ENCODE measurements around the gene PCBP3. TPM values are rescaled to one million over a fixed set of nuclear protein-coding genes. Genes with fewer than 3 reads are reported as not detected.

The PCBP3 gene
- total RNA-seq, 2 experiments from 2014 or later: 1.3 to 1.4 TPM

GRCh38 chr21:45916011-45916840 lies 272.7 kb downstream of the PCBP3 start:
- ATAC-seq: no peak
- H3K4me1 Mint-ChIP-seq (ENCODE audit: low read depth): peaks cover 5% of the 10 kb centered on the region
- H3K27ac Mint-ChIP-seq: no peak overlapping the region
- H3K27me3 Mint-ChIP-seq (ENCODE audit: low read depth): no peaks in the 10 kb centered on the region
- no peaks in the 10 kb centered on the region for H3K9me3 Mint-ChIP-seq (ENCODE audit: insufficient read depth)
- H3K36me3 Mint-ChIP-seq (ENCODE audit: low read depth): no peaks in the 10 kb centered on the region
- ChIA-PET POLR2A (no interaction called here), CTCF (no interaction called here)
- DNase-seq: peak; percentile 22
- no peak overlapping the region for H3K4me3 Mint-ChIP-seq

- Mint-ChIP-seq H3K4me1 (ENCODE audit: low read depth) (peaks cover 5% of the 10 kb centered on the region), H3K27me3 (ENCODE audit: low read depth) (no peaks in the 10 kb centered on the region), H3K27ac (no peak overlapping the region), H3K36me3 (ENCODE audit: low read depth) (no peaks in the 10 kb centered on the region), H3K9me3 (ENCODE audit: insufficient read depth) (no peaks in the 10 kb centered on the region), H3K4me3 (no peak overlapping the region)
- ChIA-PET POLR2A (no interaction called here), CTCF (no interaction called here)
- ATAC-seq: no peak
- DNase-seq: no peak
Measured at GRCh38 chr21:45917241-45917640, 273.7 kb downstream of the PCBP3 start.

- no peak for DNase-seq
- no peaks in the 10 kb centered on the region for H3K9me3 Mint-ChIP-seq (ENCODE audit: insufficient read depth)
- ChIA-PET CTCF (no interaction called here), POLR2A (no interaction called here)
- no peaks in the 10 kb centered on the region for H3K36me3 Mint-ChIP-seq (ENCODE audit: low read depth)
- no peak overlapping the region for H3K4me3 Mint-ChIP-seq
- no peak for ATAC-seq
- H3K27me3 Mint-ChIP-seq (ENCODE audit: low read depth): no peaks in the 10 kb centered on the region
- no peak overlapping the region for H3K27ac Mint-ChIP-seq
- peaks cover 5% of the 10 kb centered on the region for H3K4me1 Mint-ChIP-seq (ENCODE audit: low read depth)
Measured at GRCh38 chr21:45918011-45918410, 274.5 kb downstream of the PCBP3 start.

- no peak overlapping the region for H3K4me3 Mint-ChIP-seq
- no peak overlapping the region for H3K27ac Mint-ChIP-seq
- ATAC-seq (no peak), DNase-seq (no peak)
- H3K9me3 Mint-ChIP-seq (ENCODE audit: insufficient read depth): no peaks in the 10 kb centered on the region
- no peaks in the 10 kb centered on the region for H3K27me3 Mint-ChIP-seq (ENCODE audit: low read depth)
- H3K4me1 Mint-ChIP-seq (ENCODE audit: low read depth): peaks cover 7% of the 10 kb centered on the region
- CTCF ChIA-PET: no interaction called here
- H3K36me3 Mint-ChIP-seq (ENCODE audit: low read depth): no peaks in the 10 kb centered on the region
- POLR2A ChIA-PET: no interaction called here
Measured at GRCh38 chr21:45918835-45919447, 275.4 kb downstream of the PCBP3 start.

- ChIA-PET CTCF (no interaction called here), POLR2A (no interaction called here)
- Mint-ChIP-seq H3K4me3 (no peak overlapping the region), H3K9me3 (ENCODE audit: insufficient read depth) (no peaks in the 10 kb centered on the region), H3K36me3 (ENCODE audit: low read depth) (no peaks in the 10 kb centered on the region), H3K27ac (no peak overlapping the region), H3K27me3 (ENCODE audit: low read depth) (no peaks in the 10 kb centered on the region), H3K4me1 (ENCODE audit: low read depth) (peaks cover 7% of the 10 kb centered on the region)
- no peak for ATAC-seq
- DNase-seq: no peak
Measured at GRCh38 chr21:45919593-45919992, 276.1 kb downstream of the PCBP3 start.

GRCh38 chr21:45920824-45921600 lies 277.5 kb downstream of the PCBP3 start:
- no peak overlapping the region for H3K27ac Mint-ChIP-seq
- H3K27me3 Mint-ChIP-seq (ENCODE audit: low read depth): no peaks in the 10 kb centered on the region
- H3K4me3 Mint-ChIP-seq: no peak overlapping the region
- peaks cover 4% of the 10 kb centered on the region for H3K4me1 Mint-ChIP-seq (ENCODE audit: low read depth)
- DNase-seq: no peak
- no peak for ATAC-seq
- no peaks in the 10 kb centered on the region for H3K36me3 Mint-ChIP-seq (ENCODE audit: low read depth)
- ChIA-PET POLR2A (no interaction called here), CTCF (interaction anchor here (2.1 kb wide), 1 partner anchor 41 kb away, joined by 6 read pairs; no protein-coding TSS in a partner anchor)
- no peaks in the 10 kb centered on the region for H3K9me3 Mint-ChIP-seq (ENCODE audit: insufficient read depth)

GRCh38 chr21:45921917-45922316 lies 278.4 kb downstream of the PCBP3 start:
- ChIA-PET POLR2A (no interaction called here), CTCF (interaction anchor here (1.8 to 2.1 kb wide), 2 partner anchors 42 to 94 kb away, joined by 6 to 8 read pairs; no protein-coding TSS in a partner anchor)
- Mint-ChIP-seq H3K27ac (no peak overlapping the region), H3K27me3 (ENCODE audit: low read depth) (no peaks in the 10 kb centered on the region), H3K4me1 (ENCODE audit: low read depth) (peaks cover 2% of the 10 kb centered on the region), H3K4me3 (no peak overlapping the region), H3K9me3 (ENCODE audit: insufficient read depth) (no peaks in the 10 kb centered on the region), H3K36me3 (ENCODE audit: low read depth) (no peaks in the 10 kb centered on the region)
- ATAC-seq (no peak), DNase-seq (no peak)

GRCh38 chr21:45922648-45923047 lies 279.1 kb downstream of the PCBP3 start:
- no peaks in the 10 kb centered on the region for H3K27me3 Mint-ChIP-seq (ENCODE audit: low read depth)
- DNase-seq: no peak
- ChIA-PET POLR2A (no interaction called here), CTCF (interaction anchor here (1.0 to 2.1 kb wide), 3 partner anchors 32 to 95 kb away, joined by 3 to 8 read pairs (median 6); no protein-coding TSS in a partner anchor)
- no peak overlapping the region for H3K4me3 Mint-ChIP-seq
- no peak overlapping the region for H3K27ac Mint-ChIP-seq
- no peaks in the 10 kb centered on the region for H3K9me3 Mint-ChIP-seq (ENCODE audit: insufficient read depth)
- no peaks in the 10 kb centered on the region for H3K36me3 Mint-ChIP-seq (ENCODE audit: low read depth)
- ATAC-seq: no peak
- peaks cover 2% of the 10 kb centered on the region for H3K4me1 Mint-ChIP-seq (ENCODE audit: low read depth)

- DNase-seq (peak; percentile 53), ATAC-seq (peak; percentile 44)
- Mint-ChIP-seq H3K36me3 (ENCODE audit: low read depth) (no peaks in the 10 kb centered on the region), H3K27ac (no peak overlapping the region), H3K9me3 (ENCODE audit: insufficient read depth) (no peaks in the 10 kb centered on the region), H3K4me1 (ENCODE audit: low read depth) (peaks cover 2% of the 10 kb centered on the region), H3K4me3 (no peak overlapping the region), H3K27me3 (ENCODE audit: low read depth) (no peaks in the 10 kb centered on the region)
- CTCF ChIA-PET: interaction anchor here (1.0 to 2.1 kb wide), 3 partner anchors 31 to 95 kb away, joined by 3 to 8 read pairs (median 6); no protein-coding TSS in a partner anchor
- POLR2A ChIA-PET: no interaction called here
Measured at GRCh38 chr21:45923146-45923545, 279.6 kb downstream of the PCBP3 start.

GRCh38 chr21:45926281-45926680 lies 282.8 kb downstream of the PCBP3 start:
- Mint-ChIP-seq H3K27me3 (ENCODE audit: low read depth) (no peaks in the 10 kb centered on the region), H3K36me3 (ENCODE audit: low read depth) (no peaks in the 10 kb centered on the region), H3K4me1 (ENCODE audit: low read depth) (peaks cover 2% of the 10 kb centered on the region), H3K9me3 (ENCODE audit: insufficient read depth) (no peaks in the 10 kb centered on the region), H3K4me3 (no peak overlapping the region), H3K27ac (no peak overlapping the region)
- CTCF ChIA-PET: no interaction called here
- no peak for DNase-seq
- POLR2A ChIA-PET: no interaction called here
- ATAC-seq: no peak

- ATAC-seq (no peak), DNase-seq (no peak)
- no peak overlapping the region for H3K27ac Mint-ChIP-seq
- POLR2A ChIA-PET: no interaction called here
- no peaks in the 10 kb centered on the region for H3K9me3 Mint-ChIP-seq (ENCODE audit: insufficient read depth)
- H3K4me3 Mint-ChIP-seq: no peak overlapping the region
- H3K4me1 Mint-ChIP-seq (ENCODE audit: low read depth): peaks cover 2% of the 10 kb centered on the region
- CTCF ChIA-PET: no interaction called here
- H3K27me3 Mint-ChIP-seq (ENCODE audit: low read depth): no peaks in the 10 kb centered on the region
- H3K36me3 Mint-ChIP-seq (ENCODE audit: low read depth): no peaks in the 10 kb centered on the region
Measured at GRCh38 chr21:45927032-45927431, 283.5 kb downstream of the PCBP3 start.

Data from activated CD8-positive, alpha-beta T cell treated with anti-CD3 and anti-CD28 coated beads, Interleukin-2, amount 10 ng/mL, durations not matched to agents 7 days and 5 days (primary cell).